Keratinocyte (primary cell): ENCODE results near the gene CST7.
"Not testable (repeated sequence)": the region's sequence is repeated elsewhere in the genome, so short reads cannot be mapped to it uniquely, and the experiment has no call there.

Experiments used
- CTCF ChIP-seq, 3 experiments: IDR thresholded peaks in 1 of 3; conservative IDR thresholded peaks in 1 of 3; optimal IDR thresholded peaks in 1 of 3; 2 replicates in 2 of 3; 3 replicates in 1 of 3; pipeline versions ENCODE3 to v1.5.1; 2011; ENCODE audit warnings: low read length in 3 of 3, mild to moderate bottlenecking in 3 of 3, moderate library complexity in 2 of 3, control low read depth in 1 of 3, inconsistent platforms in 1 of 3; ENCODE audit not compliant: insufficient read depth in 2 of 3; ENCODE audit errors: extremely low read depth in 1 of 3
- EZH2 ChIP-seq: IDR thresholded peaks from one replicate; pipeline ENCODE4 v1.6.1; 2012; ENCODE audit warnings: inconsistent platforms, mild to moderate bottlenecking, low read length, moderate library complexity

DNA sequence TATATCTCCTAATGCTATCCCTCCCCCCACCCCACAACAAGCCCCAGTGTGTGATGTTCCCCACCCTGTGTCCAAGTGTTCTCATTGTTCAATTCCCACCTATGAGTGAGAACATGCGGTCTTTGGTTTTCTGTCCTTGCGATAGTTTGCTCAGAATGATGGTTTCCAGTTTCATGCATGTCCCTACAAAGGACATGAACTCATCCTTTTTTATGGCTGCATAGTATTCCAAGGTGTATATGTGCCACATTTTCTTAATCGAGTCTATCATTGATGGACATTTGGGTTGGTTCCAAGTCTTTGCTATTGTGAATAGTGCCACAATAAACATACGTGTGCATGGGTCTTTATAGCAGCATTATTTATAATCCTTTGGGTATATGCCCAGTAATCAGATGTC, 52.3 kb downstream of the CST7 start:
- not testable (repeated sequence) for TF ChIP-seq CTCF (optimal IDR thresholded peaks at IDR 0.05 in 1 of 3, IDR thresholded peaks at IDR 0.05 in 1 of 3, conservative IDR thresholded peaks at IDR 0.05 in 1 of 3; ENCODE audit: extremely low read depth in 1 of 3, insufficient read depth in 2 of 3, low read length in 3 of 3); EZH2
